ENCODE results near the gene EVX2.

EVX2 gene

DNA sequence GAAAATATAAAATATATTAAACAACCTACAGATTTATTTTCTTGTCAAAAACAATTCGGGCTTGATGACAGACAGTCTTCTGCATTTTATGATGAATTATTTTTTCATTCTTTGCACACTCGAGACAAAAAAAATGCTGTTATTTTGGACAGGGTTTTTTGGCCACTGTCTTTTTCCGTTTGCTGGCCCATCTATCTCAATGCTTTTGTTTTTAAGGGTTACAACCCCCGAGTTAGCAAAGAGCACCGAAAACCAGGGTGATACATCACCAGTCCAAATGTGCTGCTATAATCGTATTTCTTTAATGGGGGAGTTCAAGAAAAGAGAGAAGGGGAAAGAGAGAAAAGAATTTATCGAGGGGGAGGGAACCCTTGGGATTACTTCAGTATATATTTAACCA lies 7.7 kb downstream of the EVX2 start:
- POLR2A ChIA-PET = no interaction called here
- Histone ChIP-seq H3K4me1 (ENCODE audit: control insufficient read depth, insufficient read depth, low read length) (no peaks in the 10 kb centered on the region), H3K27ac (ENCODE audit: extremely low read depth, low read depth, low read length) (no peak overlapping the region), H3K4me3 (ENCODE audit: low read depth, low read length) (no peak overlapping the region), H3K36me3 (ENCODE audit: control insufficient read depth in 2 of 2, insufficient read depth in 1 of 2, low read length in 2 of 2) (no peaks in the 10 kb centered on the region), H3K9me3 (ENCODE audit: control insufficient read depth, insufficient read depth, low read depth, low read length) (no peaks in the 10 kb centered on the region)
- TF ChIP-seq ZNF311 (tag by site-specific recombination; IDR thresholded peaks at IDR 0.05; ENCODE audit: borderline replicate concordance) = no peak
- no peak for TF ChIP-seq ZXDB (tag by site-specific recombination; IDR thresholded peaks at IDR 0.05)
- TF ChIP-seq ZNF585B (tag by site-specific recombination; IDR thresholded peaks at IDR 0.05) = no peak
- no peak for TF ChIP-seq OVOL3 (tag by site-specific recombination; IDR thresholded peaks at IDR 0.05)
- TF ChIP-seq REPIN1 (tag by site-specific recombination; IDR thresholded peaks at IDR 0.05; ENCODE audit: low read depth) = no peak
- CTCF ChIA-PET = no interaction called here

GRCh38 chr2:176075481-176075880 lies 8.3 kb downstream of the EVX2 start:
- no peaks in the 10 kb centered on the region for H3K4me1 ChIP-seq (ENCODE audit: control insufficient read depth, insufficient read depth, low read length)
- POLR2A ChIA-PET = interaction anchor here (0.8 kb wide), 1 partner anchor 19 kb away, joined by 3 read pairs; no protein-coding TSS in a partner anchor

GRCh38 chr2:176074919-176075425 lies 8.8 kb downstream of the EVX2 start:
- H3K4me3 ChIP-seq (ENCODE audit: low read depth, low read length) = no peak overlapping the region
- no peak for TF ChIP-seq ZNF37A (tag by site-specific recombination; IDR thresholded peaks at IDR 0.05)
- no peak for TF ChIP-seq ZNF623 (tag by site-specific recombination; IDR thresholded peaks at IDR 0.05)
- no peak for TF ChIP-seq ZNF140 (tag by site-specific recombination; IDR thresholded peaks at IDR 0.05)
- no peak for TF ChIP-seq ZNF658 (tag by site-specific recombination; IDR thresholded peaks at IDR 0.05)
- no peak for TF ChIP-seq ZNF311 (tag by site-specific recombination; IDR thresholded peaks at IDR 0.05; ENCODE audit: borderline replicate concordance)
- no peak for TF ChIP-seq ZNF214 (tag by site-specific recombination; IDR thresholded peaks at IDR 0.05; ENCODE audit: borderline replicate concordance)
- TF ChIP-seq ZNF221 (tag by site-specific recombination; IDR thresholded peaks at IDR 0.05; ENCODE audit: borderline replicate concordance) = no peak
- TF ChIP-seq ZNF76 (tag by site-specific recombination; IDR thresholded peaks at IDR 0.05; ENCODE audit: borderline replicate concordance, low read depth) = no peak
- TF ChIP-seq, protein P1, sequence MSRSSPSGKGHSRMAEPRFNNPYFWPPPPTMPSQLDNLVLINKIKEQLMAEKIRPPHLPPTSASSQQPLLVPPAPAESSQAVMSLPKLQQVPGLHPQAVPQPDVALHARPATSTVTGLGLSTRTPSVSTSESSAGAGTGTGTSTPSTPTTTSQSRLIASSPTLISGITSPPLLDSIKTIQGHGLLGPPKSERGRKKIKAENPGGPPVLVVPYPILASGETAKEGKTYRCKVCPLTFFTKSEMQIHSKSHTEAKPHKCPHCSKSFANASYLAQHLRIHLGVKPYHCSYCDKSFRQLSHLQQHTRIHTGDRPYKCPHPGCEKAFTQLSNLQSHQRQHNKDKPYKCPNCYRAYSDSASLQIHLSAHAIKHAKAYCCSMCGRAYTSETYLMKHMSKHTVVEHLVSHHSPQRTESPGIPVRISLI (tag by site-specific recombination; IDR thresholded peaks at IDR 0.05) = no peak
- no peak overlapping the region for H3K27ac ChIP-seq (ENCODE audit: extremely low read depth, low read depth, low read length)
- H3K36me3 ChIP-seq (ENCODE audit: control insufficient read depth in 2 of 2, insufficient read depth in 1 of 2, low read length in 2 of 2) = no peaks in the 10 kb centered on the region
- ChIA-PET CTCF (interaction anchor here (1.6 kb wide), 1 partner anchor 709 kb away, joined by 3 read pairs; no protein-coding TSS in a partner anchor), POLR2A (interaction anchor here (0.8 kb wide), 1 partner anchor 19 kb away, joined by 3 read pairs; no protein-coding TSS in a partner anchor)
- H3K9me3 ChIP-seq (ENCODE audit: control insufficient read depth, insufficient read depth, low read depth, low read length) = no peaks in the 10 kb centered on the region
- no peaks in the 10 kb centered on the region for H3K4me1 ChIP-seq (ENCODE audit: control insufficient read depth, insufficient read depth, low read length)

More at GRCh38 chr2:176075481-176075880, 8.3 kb downstream of the EVX2 start:
- Histone ChIP-seq H3K9me3 (ENCODE audit: control insufficient read depth, insufficient read depth, low read depth, low read length) (no peaks in the 10 kb centered on the region), H3K36me3 (ENCODE audit: control insufficient read depth in 2 of 2, insufficient read depth in 1 of 2, low read length in 2 of 2) (no peaks in the 10 kb centered on the region), H3K4me3 (ENCODE audit: low read depth, low read length) (no peak overlapping the region), H3K27ac (ENCODE audit: extremely low read depth, low read depth, low read length) (no peak overlapping the region)
- TF ChIP-seq ZNF837 (tag by site-specific recombination; IDR thresholded peaks at IDR 0.05) = no peak
- TF ChIP-seq, protein P2, sequence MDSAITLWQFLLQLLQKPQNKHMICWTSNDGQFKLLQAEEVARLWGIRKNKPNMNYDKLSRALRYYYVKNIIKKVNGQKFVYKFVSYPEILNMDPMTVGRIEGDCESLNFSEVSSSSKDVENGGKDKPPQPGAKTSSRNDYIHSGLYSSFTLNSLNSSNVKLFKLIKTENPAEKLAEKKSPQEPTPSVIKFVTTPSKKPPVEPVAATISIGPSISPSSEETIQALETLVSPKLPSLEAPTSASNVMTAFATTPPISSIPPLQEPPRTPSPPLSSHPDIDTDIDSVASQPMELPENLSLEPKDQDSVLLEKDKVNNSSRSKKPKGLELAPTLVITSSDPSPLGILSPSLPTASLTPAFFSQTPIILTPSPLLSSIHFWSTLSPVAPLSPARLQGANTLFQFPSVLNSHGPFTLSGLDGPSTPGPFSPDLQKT (IDR thresholded peaks at IDR 0.05; ENCODE audit: borderline replicate concordance, low read depth, low read length) = no peak
- TF ChIP-seq SALL2 (tag by site-specific recombination; IDR thresholded peaks at IDR 0.05; ENCODE audit: borderline replicate concordance) = no peak
- TF ChIP-seq ZBTB44 (tag by site-specific recombination; IDR thresholded peaks at IDR 0.05) = no peak
- TF ChIP-seq GFI1B (tag by site-specific recombination; IDR thresholded peaks at IDR 0.05) = no peak
- CTCF ChIA-PET = interaction anchor here (1.6 kb wide), 1 partner anchor 710 kb away, joined by 3 read pairs; no protein-coding TSS in a partner anchor
